Spleen (tissue), 7 donors: ENCODE measurements around the gene ANKS1B.

Experiments used
- POLR2A ChIP-seq, 3 donors: fragments of 450-650 bp; IDR thresholded peaks; one replicate each; pipeline ENCODE4 v1.5.1; 2017; ENCODE audit warnings: antibody characterized with exemption in 3 of 3, mild to moderate bottlenecking in 1 of 3
- TF ChIP-seq, protein P1 (sequence below), 11 experiments: fragments of 200-600 bp in 7 of 11; fragments of 450-650 bp in 4 of 11; sonication (generic) in 4 of 11; IDR thresholded peaks in 8 of 11; conservative IDR thresholded peaks in 3 of 11; 1 replicate in 7 of 11; 2 replicates in 4 of 11; pipeline versions ENCODE4 v1.4.0 to v1.8.0; 2016 to 2021; ENCODE audit warnings: antibody characterized with exemption in 11 of 11, inconsistent platforms in 4 of 11, mild to moderate bottlenecking in 1 of 11
- donor health status: DM: no; HTN: no; CAD: no; lungs with moderate emphysema.
- donor health status: DM: no; HTN: no; CAD: no.
- donor health status: DM: no; HTN: no; CAD: no.

DNA sequence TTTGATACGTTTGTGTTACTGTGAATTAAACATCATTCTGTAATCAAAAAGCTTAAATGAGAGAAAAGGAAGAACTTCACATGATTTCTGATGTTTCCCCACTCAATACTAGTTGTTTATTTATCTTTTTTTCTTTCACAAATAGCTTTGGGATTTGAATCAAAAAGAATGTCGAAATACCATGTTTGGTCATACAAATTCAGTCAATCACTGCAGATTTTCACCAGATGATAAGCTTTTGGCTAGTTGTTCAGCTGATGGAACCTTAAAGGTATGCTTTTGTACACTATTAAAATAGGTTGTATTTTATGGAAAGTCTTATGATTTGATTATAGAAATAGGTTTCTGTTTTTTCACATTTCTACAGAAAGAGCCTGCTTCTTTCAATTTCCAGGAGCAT lies 1298.1 kb downstream of the ANKS1B start:
- TF ChIP-seq, protein P1, sequence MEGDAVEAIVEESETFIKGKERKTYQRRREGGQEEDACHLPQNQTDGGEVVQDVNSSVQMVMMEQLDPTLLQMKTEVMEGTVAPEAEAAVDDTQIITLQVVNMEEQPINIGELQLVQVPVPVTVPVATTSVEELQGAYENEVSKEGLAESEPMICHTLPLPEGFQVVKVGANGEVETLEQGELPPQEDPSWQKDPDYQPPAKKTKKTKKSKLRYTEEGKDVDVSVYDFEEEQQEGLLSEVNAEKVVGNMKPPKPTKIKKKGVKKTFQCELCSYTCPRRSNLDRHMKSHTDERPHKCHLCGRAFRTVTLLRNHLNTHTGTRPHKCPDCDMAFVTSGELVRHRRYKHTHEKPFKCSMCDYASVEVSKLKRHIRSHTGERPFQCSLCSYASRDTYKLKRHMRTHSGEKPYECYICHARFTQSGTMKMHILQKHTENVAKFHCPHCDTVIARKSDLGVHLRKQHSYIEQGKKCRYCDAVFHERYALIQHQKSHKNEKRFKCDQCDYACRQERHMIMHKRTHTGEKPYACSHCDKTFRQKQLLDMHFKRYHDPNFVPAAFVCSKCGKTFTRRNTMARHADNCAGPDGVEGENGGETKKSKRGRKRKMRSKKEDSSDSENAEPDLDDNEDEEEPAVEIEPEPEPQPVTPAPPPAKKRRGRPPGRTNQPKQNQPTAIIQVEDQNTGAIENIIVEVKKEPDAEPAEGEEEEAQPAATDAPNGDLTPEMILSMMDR (IDR thresholded peaks at IDR 0.05 in 8 of 11, conservative IDR thresholded peaks at IDR 0.05 in 3 of 11) = no peak
- no peak for TF ChIP-seq POLR2A (IDR thresholded peaks at IDR 0.05)
